GM19328 (cell line): ENCODE data around the gene FUS.

Source experiments
- ATAC-seq: cut with Tn5 transposase; IDR thresholded peaks from one replicate; pipeline ENCODE4 v1.9.1; 2021; ENCODE audit warnings: mild to moderate bottlenecking, moderate library complexity; ENCODE audit not compliant: unreplicated experiment

FUS gene

DNA sequence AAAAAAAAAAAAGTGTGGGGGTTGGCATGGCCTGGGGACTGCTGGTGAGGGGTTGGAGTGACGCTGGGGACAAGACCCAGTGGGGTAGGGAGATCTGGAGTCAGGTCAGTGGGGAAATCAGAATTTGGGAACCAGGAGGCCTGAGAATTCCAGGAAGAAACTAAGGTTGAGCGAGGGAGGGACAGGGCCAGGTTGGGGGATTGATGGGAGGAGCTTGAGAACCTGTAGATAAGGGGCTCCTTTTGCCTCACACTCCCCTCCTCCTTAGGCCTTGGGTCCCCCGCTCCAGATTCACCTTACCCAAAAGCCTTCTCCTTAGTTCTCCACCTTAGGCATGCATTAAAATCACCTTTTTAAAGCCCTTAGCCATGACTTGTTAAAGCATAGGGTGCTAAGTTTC lies 45.3 kb downstream of the FUS start:
- ATAC-seq = no peak

DNA sequence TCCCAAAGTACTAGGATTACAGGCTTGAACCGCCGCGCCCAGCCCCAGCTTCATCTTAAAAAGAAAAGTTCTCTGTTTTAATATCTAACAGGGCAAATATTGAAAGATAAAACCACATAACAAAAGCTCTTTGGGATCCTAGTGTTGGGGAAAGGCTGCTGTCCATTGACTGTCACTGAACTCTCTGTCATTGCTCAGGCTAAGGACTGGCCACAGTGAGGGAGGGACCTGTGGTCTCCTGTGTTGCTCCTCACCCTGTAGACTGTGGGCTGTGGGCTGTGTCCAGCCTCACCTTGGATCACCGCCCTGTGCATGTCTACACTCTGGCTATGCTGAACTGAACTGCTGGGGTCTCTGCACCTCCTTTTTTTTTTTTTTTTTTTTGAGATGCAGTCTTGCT lies 48.3 kb downstream of the FUS start:
- ATAC-seq = no peak

DNA sequence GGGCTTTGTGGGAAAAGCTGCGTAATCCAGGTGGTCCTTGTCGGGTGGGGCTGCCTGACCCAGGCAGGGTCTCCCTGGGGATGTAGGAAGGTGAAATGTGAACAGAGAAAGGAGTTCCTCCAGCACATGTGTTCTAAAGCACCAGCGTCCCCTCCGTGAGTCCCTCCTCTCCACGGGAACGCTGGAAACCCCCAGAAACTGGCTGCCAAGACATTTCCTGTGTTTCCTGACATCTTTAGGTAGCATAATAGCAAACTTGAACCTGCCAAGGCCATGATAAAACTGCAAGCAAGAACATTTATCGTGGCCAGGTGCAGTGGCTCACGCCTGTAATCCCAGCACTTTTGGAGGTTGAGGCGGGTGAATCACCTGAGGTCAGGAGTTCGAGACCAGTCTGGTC lies 49.6 kb downstream of the FUS start:
- ATAC-seq = no peak

DNA sequence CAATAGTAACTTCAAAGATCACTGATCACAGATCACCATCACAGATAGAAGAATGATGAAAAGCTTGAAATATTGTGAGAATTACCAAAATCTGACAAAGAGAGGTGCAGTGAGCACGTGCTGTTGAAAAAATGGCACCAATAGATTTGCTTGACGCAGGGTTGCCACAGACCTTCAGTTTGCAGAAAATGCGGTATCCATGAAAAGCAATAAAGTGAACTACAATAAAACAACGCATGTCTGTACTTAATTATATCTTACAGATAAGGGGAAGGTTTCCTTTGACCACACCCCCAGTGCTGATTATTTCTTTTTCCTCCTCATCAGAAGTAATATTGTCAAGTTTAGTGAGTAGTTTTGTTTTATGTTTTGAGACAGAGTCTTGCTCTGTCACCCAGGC lies 58.1 kb downstream of the FUS start:
- no peak for ATAC-seq
